Adipocyte (in vitro differentiated cells): ENCODE results near the gene CORO1A.
"Not testable (repeated sequence)": the region's sequence is repeated elsewhere in the genome, so short reads cannot be mapped to it uniquely, and the experiment has no call there.

ENCODE experiments used
- DNase-seq: peaks from one replicate; pipeline ENCODE4 v3.0.0-alpha.2; 2015; ENCODE audit warnings: low read depth
- H3K27me3 ChIP-seq: replicated peaks from 2 replicates; pipeline ENCODE4 v1.7.0; 2013; ENCODE audit warnings: mild to moderate bottlenecking, low read length, moderate library complexity; ENCODE audit not compliant: control insufficient read depth, insufficient read depth
- H3K36me3 ChIP-seq: 2 replicates; pipeline ENCODE4 v1.7.0; 2013; ENCODE audit warnings: low read length, mild to moderate bottlenecking, moderate library complexity; ENCODE audit not compliant: control insufficient read depth, insufficient read depth, severe bottlenecking
- H3K4me1 ChIP-seq: 2 replicates; pipeline ENCODE4 v1.7.0; 2013; ENCODE audit warnings: mild to moderate bottlenecking, low read length, moderate library complexity; ENCODE audit not compliant: control insufficient read depth, insufficient read depth
- H3K4me3 ChIP-seq: 2 replicates; pipeline ENCODE4 v1.7.0; 2013; ENCODE audit warnings: mild to moderate bottlenecking, low read length, moderate library complexity
- H3K9ac ChIP-seq: 2 replicates; pipeline ENCODE4 v1.7.0; 2013; ENCODE audit warnings: mild to moderate bottlenecking, low read length, moderate library complexity
- H3K9me3 ChIP-seq: 2 replicates; pipeline ENCODE4 v1.7.0; 2013; ENCODE audit warnings: mild to moderate bottlenecking, low read length, moderate library complexity; ENCODE audit not compliant: control insufficient read depth

The CORO1A gene

GRCh38 chr16:30147843-30148510, 35.4 kb upstream of the CORO1A start:
- H3K27me3 ChIP-seq: no peaks in the 10 kb centered on the region
- H3K9me3 ChIP-seq: peaks cover 15% of the 10 kb centered on the region
- no peak overlapping the region for H3K9ac ChIP-seq
- DNase-seq: no peak
- H3K4me1 ChIP-seq: no peaks in the 10 kb centered on the region
- H3K36me3 ChIP-seq: no peaks in the 10 kb centered on the region
- no peak overlapping the region for H3K4me3 ChIP-seq

- Histone ChIP-seq H3K4me1 (no peaks in the 10 kb centered on the region), H3K9ac (no peak overlapping the region), H3K27me3 (no peaks in the 10 kb centered on the region), H3K9me3 (peaks cover 15% of the 10 kb centered on the region), H3K4me3 (no peak overlapping the region), H3K36me3 (no peaks in the 10 kb centered on the region)
- no peak for DNase-seq
Observed at GRCh38 chr16:30149250-30149930, 34.0 kb upstream of the CORO1A start.

DNA sequence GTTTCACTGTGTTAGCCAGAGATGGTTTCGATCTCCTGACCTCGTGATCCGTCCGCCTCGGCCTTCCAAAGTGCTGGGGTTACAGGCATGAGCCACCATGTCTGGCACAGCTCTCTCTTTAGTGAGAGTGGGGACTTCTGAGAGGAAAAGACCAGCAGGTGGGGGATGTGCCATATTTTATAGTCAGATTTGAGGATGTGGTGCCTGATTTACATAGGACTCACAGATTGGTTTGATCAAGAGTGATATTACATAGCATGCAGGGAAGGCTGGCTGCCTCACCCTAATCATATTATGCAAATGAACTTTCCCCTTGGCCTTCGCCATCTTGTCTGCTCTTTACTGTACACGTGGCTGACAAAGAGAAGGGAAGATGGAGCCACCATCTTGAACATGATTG, 32.3 kb upstream of the CORO1A start:
- no peak for DNase-seq

GRCh38 chr16:30152517-30152916, 30.9 kb upstream of the CORO1A start:
- Histone ChIP-seq H3K27me3 (no peaks in the 10 kb centered on the region), H3K4me1 (no peaks in the 10 kb centered on the region), H3K4me3 (no peak overlapping the region), H3K9me3 (peaks cover 15% of the 10 kb centered on the region), H3K9ac (no peak overlapping the region), H3K36me3 (no peaks in the 10 kb centered on the region)
- no peak for DNase-seq

More for the DNA sequence above, 32.3 kb upstream of the CORO1A start:
- H3K9me3 ChIP-seq: peaks cover 15% of the 10 kb centered on the region
- no peak overlapping the region for H3K9ac ChIP-seq
- H3K4me3 ChIP-seq: no peak overlapping the region
- no peaks in the 10 kb centered on the region for H3K27me3 ChIP-seq
- no peaks in the 10 kb centered on the region for H3K36me3 ChIP-seq
- no peaks in the 10 kb centered on the region for H3K4me1 ChIP-seq

DNA sequence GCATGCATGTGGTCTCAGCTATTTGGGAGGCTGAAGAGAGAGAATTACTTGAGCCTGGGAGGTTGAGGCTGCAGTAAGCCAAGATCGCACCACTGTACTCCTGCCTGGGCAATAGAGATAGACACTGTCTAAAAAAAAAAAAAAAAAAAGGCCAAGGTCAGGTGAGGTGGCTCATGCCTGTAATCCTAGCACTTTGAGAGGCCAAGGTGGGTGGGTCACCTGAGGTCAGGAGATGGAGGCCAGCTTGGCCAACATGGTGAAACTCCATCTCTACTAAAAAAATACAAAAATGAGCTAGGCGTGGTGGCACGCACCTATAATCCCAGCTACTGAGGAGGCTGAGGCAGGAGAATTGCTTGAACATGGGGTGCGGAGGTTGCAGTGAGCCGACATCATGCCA, 28.2 kb upstream of the CORO1A start:
- H3K9ac ChIP-seq: no peak overlapping the region
- no peaks in the 10 kb centered on the region for H3K36me3 ChIP-seq
- H3K27me3 ChIP-seq: no peaks in the 10 kb centered on the region
- DNase-seq: no peak
- no peak overlapping the region for H3K4me3 ChIP-seq
- H3K4me1 ChIP-seq: no peaks in the 10 kb centered on the region
- H3K9me3 ChIP-seq: no peaks in the 10 kb centered on the region

DNA sequence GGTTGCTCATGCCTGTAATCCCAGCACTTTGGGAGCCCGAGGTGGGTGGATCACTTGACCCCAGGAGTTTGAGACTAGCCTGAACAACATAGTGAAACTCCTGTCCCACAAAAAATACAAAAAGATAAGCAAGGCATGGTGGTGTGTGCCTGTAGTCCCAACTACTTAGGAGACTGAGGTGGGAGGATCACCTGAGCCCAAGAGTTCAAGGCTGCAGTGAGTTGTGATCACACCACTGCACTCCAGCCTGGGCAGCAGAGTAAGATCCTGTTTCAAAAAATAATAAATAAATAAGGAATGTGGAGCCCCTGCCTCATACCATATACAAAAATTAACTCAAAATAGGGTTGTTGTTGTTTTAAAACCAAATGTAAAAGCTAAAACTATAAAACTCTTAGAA, 26.2 kb upstream of the CORO1A start:
- H3K9me3 ChIP-seq: no peaks in the 10 kb centered on the region
- no peak for DNase-seq

DNA sequence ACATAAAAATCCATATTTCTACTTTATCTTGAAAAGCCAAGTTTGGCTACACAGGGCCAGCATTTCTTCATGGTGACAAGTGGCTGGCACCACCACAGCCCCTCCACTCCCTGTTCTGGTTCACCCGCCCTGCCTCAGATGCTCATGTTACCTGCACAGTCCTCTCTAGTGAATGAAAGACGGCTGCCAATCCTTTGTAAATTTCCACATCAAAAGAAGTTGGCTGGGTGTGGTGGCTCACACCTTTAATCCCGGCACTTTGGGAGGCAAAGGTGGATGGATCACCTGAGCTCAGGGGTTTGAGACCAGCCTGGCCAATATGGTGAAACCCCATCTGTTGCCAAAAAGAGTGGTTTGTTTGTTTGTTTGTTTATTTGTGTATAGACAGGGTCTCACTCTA, 19.9 kb upstream of the CORO1A start:
- no peaks in the 10 kb centered on the region for H3K9me3 ChIP-seq
- no peak for DNase-seq
- no peaks in the 10 kb centered on the region for H3K27me3 ChIP-seq
- H3K4me3 ChIP-seq: no peak overlapping the region
- no peak overlapping the region for H3K9ac ChIP-seq
- H3K4me1 ChIP-seq: no peaks in the 10 kb centered on the region
- no peaks in the 10 kb centered on the region for H3K36me3 ChIP-seq

More for the DNA sequence above, 26.2 kb upstream of the CORO1A start:
- H3K36me3 ChIP-seq: no peaks in the 10 kb centered on the region
- H3K4me1 ChIP-seq: no peaks in the 10 kb centered on the region
- no peak overlapping the region for H3K9ac ChIP-seq
- H3K27me3 ChIP-seq: no peaks in the 10 kb centered on the region
- H3K4me3 ChIP-seq: no peak overlapping the region

DNA sequence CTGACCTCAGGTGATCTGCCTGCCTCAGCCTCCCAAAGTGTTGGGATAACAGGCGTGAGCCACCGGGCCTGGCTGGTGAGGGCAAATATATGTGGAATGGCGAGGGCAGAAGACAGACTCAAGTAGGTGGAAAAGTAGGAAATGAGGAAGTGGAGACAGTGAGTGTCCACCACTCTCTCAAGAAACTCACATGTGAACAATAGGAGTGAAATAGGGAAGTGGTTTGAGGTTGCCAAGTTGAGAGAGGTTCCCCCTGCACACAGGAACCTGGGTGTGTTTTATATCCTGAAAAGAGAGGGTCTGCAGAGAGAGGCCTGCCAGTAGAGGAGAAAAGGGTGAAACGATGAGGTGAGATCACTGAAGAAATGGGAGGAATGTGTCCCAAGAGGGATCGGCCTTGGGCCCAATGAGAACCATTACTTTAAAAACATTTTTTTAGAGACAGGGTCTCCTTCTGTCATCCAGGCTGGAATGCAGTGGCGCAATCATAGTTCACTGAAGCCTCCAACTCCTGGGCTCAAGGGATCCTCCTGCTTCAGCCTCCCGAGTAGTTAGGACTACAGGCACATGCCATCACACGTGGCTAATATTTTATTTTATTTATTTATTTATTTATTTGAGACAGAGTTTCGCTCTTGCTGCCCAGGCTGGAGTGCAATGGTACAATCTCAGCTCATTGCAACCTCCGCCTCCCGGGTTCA, 17.1 kb upstream of the CORO1A start:
- Histone ChIP-seq H3K9ac (no peak overlapping the region), H3K4me3 (no peak overlapping the region), H3K9me3 (no peaks in the 10 kb centered on the region), H3K4me1 (peaks cover 5% of the 10 kb centered on the region), H3K36me3 (no peaks in the 10 kb centered on the region), H3K27me3 (no peaks in the 10 kb centered on the region)
- DNase-seq: no peak

DNA sequence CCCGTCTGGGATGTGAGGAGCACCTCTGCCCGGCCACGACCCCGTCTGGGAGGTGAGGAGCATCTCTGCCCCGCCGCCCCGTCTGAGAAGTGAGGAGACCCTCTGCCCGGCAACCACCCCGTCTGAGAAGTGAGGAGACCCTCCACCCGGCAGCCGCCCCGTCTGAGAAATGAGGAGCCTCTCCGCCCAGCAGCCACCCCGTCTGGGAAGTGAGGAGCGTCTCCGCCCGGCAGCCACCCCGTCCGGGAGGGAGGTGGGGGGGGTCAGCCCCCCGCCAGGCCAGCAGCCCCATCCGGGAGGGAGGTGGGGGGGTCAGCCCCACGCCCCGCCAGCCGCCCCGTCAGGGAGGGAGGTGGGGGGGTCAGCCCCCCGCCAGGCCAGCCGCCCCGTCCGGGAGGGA, 14.7 kb upstream of the CORO1A start:
- H3K27me3 ChIP-seq, H3K4me3 ChIP-seq, H3K9me3 ChIP-seq, H3K4me1 ChIP-seq, H3K36me3 ChIP-seq, H3K9ac ChIP-seq, DNase-seq: not testable (repeated sequence)

DNA sequence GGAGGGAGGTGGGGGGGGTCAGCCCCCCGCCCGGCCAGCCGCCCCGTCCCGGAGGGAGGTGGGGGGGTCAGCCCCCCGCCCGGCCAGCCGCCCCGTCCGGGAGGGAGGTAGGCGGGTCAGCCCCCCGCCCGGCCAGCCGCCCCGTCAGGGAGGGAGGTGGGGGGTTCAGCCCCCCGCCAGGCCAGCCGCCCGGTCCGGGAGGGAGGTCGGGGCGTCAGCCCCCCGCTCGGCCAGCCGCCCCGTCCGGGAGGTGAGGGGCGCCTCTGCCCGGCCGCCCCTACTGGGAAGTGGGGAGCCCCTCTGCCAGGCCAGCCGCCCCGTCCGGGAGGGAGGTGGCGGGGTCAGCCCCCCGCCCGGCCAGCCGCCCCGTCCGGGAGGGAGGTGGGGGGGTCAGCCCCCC, 14.0 kb upstream of the CORO1A start:
- H3K4me1 ChIP-seq, H3K36me3 ChIP-seq, H3K9ac ChIP-seq, DNase-seq, H3K9me3 ChIP-seq, H3K4me3 ChIP-seq, H3K27me3 ChIP-seq: not testable (repeated sequence)

DNA sequence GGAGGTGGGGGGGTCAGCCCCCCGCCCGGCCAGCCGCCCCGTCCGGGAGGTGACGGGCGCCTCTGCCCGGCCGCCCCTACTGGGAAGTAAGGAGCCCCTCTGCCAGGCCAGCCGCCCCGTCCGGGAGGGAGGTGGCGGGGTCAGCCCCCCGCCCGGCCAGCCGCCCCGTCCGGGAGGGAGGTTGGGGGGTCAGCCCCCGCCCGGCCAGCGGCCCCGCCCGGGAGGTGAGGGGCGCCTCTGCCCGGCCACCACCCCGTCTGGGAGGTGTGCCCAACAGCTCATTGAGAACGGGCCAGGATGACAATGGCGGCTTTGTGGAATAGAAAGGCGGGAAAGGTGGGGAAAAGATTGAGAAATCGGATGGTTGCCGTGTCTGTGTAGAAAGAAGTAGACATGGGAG, 13.3 kb upstream of the CORO1A start:
- H3K9ac ChIP-seq, DNase-seq: not testable (repeated sequence)

More for the DNA sequence above, 13.3 kb upstream of the CORO1A start:
- H3K4me3 ChIP-seq, H3K36me3 ChIP-seq, H3K27me3 ChIP-seq, H3K4me1 ChIP-seq, H3K9me3 ChIP-seq: not testable (repeated sequence)
